GM19193 (cell line): ENCODE measurements around the gene TEN1.

Source experiments
- POLR2A ChIP-seq: IDR thresholded peaks from 4 replicates; pipeline ENCODE4 v1.6.1; 2011; ENCODE audit not compliant: insufficient read depth, insufficient read length; ENCODE audit errors: extremely low read depth

Gene TEN1

GRCh38 chr17:76049836-76050537, 70.9 kb downstream of the TEN1 start:
- TF ChIP-seq POLR2A = no peak
